K562 (cell line): ENCODE data around the gene DHRS13. TPM values are rescaled to one million over a fixed set of nuclear protein-coding genes. Genes with fewer than 3 reads are reported as not detected.

ENCODE experiments used
- ATAC-seq: fragments of 200-7000 bp; cut with Tn5 transposase; 3 replicates; pipeline ENCODE4 v1.9.1; 2020; ENCODE audit warnings: moderate library complexity
- BruUV-seq: library from RNA; stranded (reverse); fragments of 400-500 nt; replicated peaks from 2 replicates; lab custom pipeline; 2021; lab: Mats Ljungman, UMichigan
- CTCF ChIA-PET: fragments of 300-600 bp; formaldehyde crosslinking; extraction: SDS; loops from one replicate; lab custom pipeline; 2021; ENCODE audit warnings: low intra/inter-chr PET ratio; lab: Yijun Ruan, JAX
- POLR2A ChIA-PET: fragments of 300-600, 350-650 bp; sonication (Branson Sonifier 250); formaldehyde crosslinking; extraction: SDS; loops from one replicate; lab custom pipeline; 2021; ENCODE audit warnings: antibody characterized with exemption, inconsistent platforms; lab: Yijun Ruan, JAX
- DNase-seq, 4 experiments: peaks; one replicate each; pipeline versions ENCODE4 v3.0.0 to v3.0.0-alpha.2; 2011 to 2018; ENCODE audit warnings: low spot score in 3 of 4, mixed read lengths in 3 of 4; ENCODE audit errors: extremely low read depth in 1 of 4
- FAIRE-seq: peaks from 2 replicates; lab custom pipeline; 2011; peaks lifted over from hg19 to GRCh38; lab: Jason Lieb, UNC
- H2AFZ ChIP-seq: 2 replicates; pipeline ENCODE4 v1.6.0; 2011; ENCODE audit warnings: low read depth, low read length, control low read depth, inconsistent platforms
- H3K27ac ChIP-seq: fragments of 200-600 bp; 3 replicates; pipeline ENCODE4 v1.8.0; 2011; ENCODE audit warnings: low read depth, mild to moderate bottlenecking, control low read depth, inconsistent platforms, low read length, moderate library complexity, mixed read lengths; ENCODE audit errors: extremely low read depth
- H3K27me3 ChIP-seq, 2 experiments: fragments of 300-600 bp in 1 of 2; 2 replicates in 1 of 2; 3 replicates in 1 of 2; pipeline versions ENCODE4 v1.6.0 to v1.8.0; 2011; ENCODE audit warnings: inconsistent platforms in 2 of 2, low read length in 2 of 2, mild to moderate bottlenecking in 1 of 2, mixed read lengths in 1 of 2, moderate library complexity in 1 of 2; ENCODE audit not compliant: control insufficient read depth in 2 of 2, insufficient read depth in 2 of 2
- H3K36me3 ChIP-seq: fragments of 300-600 bp; 3 replicates; pipeline ENCODE4 v1.8.0; 2011; ENCODE audit warnings: mild to moderate bottlenecking, low read length, inconsistent platforms; ENCODE audit not compliant: control insufficient read depth, insufficient read depth
- H3K4me1 ChIP-seq, 2 experiments: fragments of 200-600 bp in 1 of 2; replicated peaks in 1 of 2; 2 replicates in 1 of 2; 3 replicates in 1 of 2; pipeline versions ENCODE4 v1.5.1 to v1.8.0; 2011; ENCODE audit warnings: inconsistent platforms in 2 of 2, low read length in 2 of 2, mild to moderate bottlenecking in 1 of 2, mixed read lengths in 1 of 2, moderate library complexity in 1 of 2; ENCODE audit not compliant: control insufficient read depth in 2 of 2, insufficient read depth in 2 of 2
- H3K4me2 ChIP-seq: 2 replicates; pipeline ENCODE4 v1.6.1; 2011; ENCODE audit warnings: low read length, control low read depth, inconsistent platforms, mixed read lengths; ENCODE audit not compliant: insufficient read depth
- H3K4me3 ChIP-seq: fragments of 200-600 bp; sonication (generic), shearing (Covaris generic); 2 replicates; pipeline ENCODE4 v1.5.1; 2016; ENCODE audit warnings: control low read depth, inconsistent platforms
- H3K79me2 ChIP-seq: fragments of 200-600 bp; 3 replicates; pipeline ENCODE4 v1.8.0; 2011; ENCODE audit warnings: low read length, inconsistent platforms; ENCODE audit not compliant: control insufficient read depth, insufficient read depth
- H3K9ac ChIP-seq, 2 experiments: 2 replicates each; pipeline versions ENCODE4 v1.6.0 to v1.6.1; 2011; ENCODE audit warnings: low read depth in 2 of 2, low read length in 2 of 2, control low read depth in 1 of 2, inconsistent platforms in 1 of 2, mild to moderate bottlenecking in 1 of 2, mixed read lengths in 1 of 2; ENCODE audit not compliant: insufficient read depth in 1 of 2
- H3K9me1 ChIP-seq: one replicate; pipeline ENCODE4 v1.6.0; 2011; ENCODE audit warnings: inconsistent platforms, mild to moderate bottlenecking, low read length, moderate library complexity; ENCODE audit not compliant: control insufficient read depth, insufficient read depth
- H3K9me3 ChIP-seq: replicated peaks from 2 replicates; pipeline ENCODE4 v1.5.1; 2011; ENCODE audit warnings: low read depth, low read length, inconsistent platforms; ENCODE audit not compliant: control insufficient read depth, insufficient read depth
- H4K20me1 ChIP-seq: replicated peaks from 2 replicates; pipeline ENCODE4 v1.6.1; 2011; ENCODE audit warnings: low read length, inconsistent platforms, mixed read lengths; ENCODE audit not compliant: control insufficient read depth, insufficient read depth
- BRD4 ChIP-seq: fragments of 200-600 bp; sonication (generic); IDR thresholded peaks from 2 replicates; pipeline ENCODE4 v1.6.1; 2017; ENCODE audit warnings: inconsistent platforms
- DMBX1 ChIP-seq: fragments of 250-450 bp; sonication (Bioruptor Pico); IDR thresholded peaks from 2 replicates; pipeline ENCODE4 v1.8.0; 2022; ENCODE audit warnings: inconsistent platforms, mild to moderate bottlenecking, moderate library complexity, borderline replicate concordance
- KDM4B ChIP-seq, 2 experiments: fragments of 450-650 bp in 1 of 2; sonication (generic) in 1 of 2; IDR thresholded peaks; 2 replicates each; pipeline ENCODE4 v1.6.1; 2016 to 2017; ENCODE audit warnings: borderline replicate concordance in 2 of 2, antibody characterized with exemption in 1 of 2, low read depth in 1 of 2, mild to moderate bottlenecking in 1 of 2
- MAX ChIP-seq: sonication (generic); formaldehyde crosslinking; IDR thresholded peaks from 2 replicates; pipeline ENCODE4 v1.9.0; 2022; ENCODE audit warnings: mild to moderate bottlenecking, missing genetic modification reagents
- MAZ ChIP-seq, 2 experiments: fragments of 450-650 bp in 1 of 2; sonication (generic) in 1 of 2; formaldehyde crosslinking; IDR thresholded peaks in 1 of 2; conservative IDR thresholded peaks in 1 of 2; 2 replicates each; pipeline versions ENCODE4 v1.4.0 to v1.5.0; 2020; ENCODE audit warnings: mild to moderate bottlenecking in 1 of 2, missing genetic modification reagents in 1 of 2
- NCOA6 ChIP-seq: fragments of 450-650 bp; IDR thresholded peaks from 2 replicates; pipeline ENCODE4 v1.6.1; 2017; ENCODE audit warnings: mild to moderate bottlenecking
- NCOR1 ChIP-seq: fragments of 450-650 bp; IDR thresholded peaks from 2 replicates; pipeline ENCODE4 v1.6.1; 2016; ENCODE audit warnings: mild to moderate bottlenecking, moderate library complexity
- PATZ1 ChIP-seq: fragments of 250-450 bp; sonication (Bioruptor Pico); IDR thresholded peaks from 2 replicates; pipeline ENCODE4 v1.5.0; 2020; ENCODE audit warnings: mild to moderate bottlenecking, borderline replicate concordance
- PCBP2 ChIP-seq: fragments of 200-400 bp; formaldehyde crosslinking; IDR thresholded peaks from 2 replicates; pipeline ENCODE4 v1.6.1; 2018; ENCODE audit warnings: low read length, low read depth, mild to moderate bottlenecking, moderate library complexity; ENCODE audit not compliant: poor library complexity, severe bottlenecking
- SIX5 ChIP-seq, 2 experiments: IDR thresholded peaks; 2 replicates each; pipeline ENCODE4 v1.6.1; 2011; ENCODE audit warnings: low read length in 2 of 2, borderline replicate concordance in 1 of 2, low read depth in 1 of 2, mild to moderate bottlenecking in 1 of 2, moderate library complexity in 1 of 2; ENCODE audit not compliant: insufficient read depth in 1 of 2
- SREBF1 ChIP-seq: fragments of 150-350 bp; IDR thresholded peaks from 2 replicates; pipeline ENCODE4 v1.6.1; 2014; ENCODE audit warnings: antibody characterized with exemption, low read depth, low read length, borderline replicate concordance
- SRSF7 ChIP-seq: fragments of 200-400 bp; formaldehyde crosslinking; optimal IDR thresholded peaks from 2 replicates; pipeline ENCODE3; 2017; ENCODE audit warnings: mild to moderate bottlenecking, low read depth, low read length
- ZNF143 ChIP-seq: sonication (generic); formaldehyde crosslinking; IDR thresholded peaks from 2 replicates; pipeline ENCODE4 v1.9.0; 2022; ENCODE audit warnings: mild to moderate bottlenecking, missing genetic modification reagents
- ZNF175 ChIP-seq: fragments of 200-800 bp; sonication (Bioruptor generic); IDR thresholded peaks from 2 replicates; pipeline ENCODE4 v1.6.1; 2016; ENCODE audit warnings: low read depth, mild to moderate bottlenecking, missing genetic modification characterization, missing compliant biosample characterization
- ZNF280B ChIP-seq: fragments of 250-450 bp; sonication (Bioruptor Pico); IDR thresholded peaks from 2 replicates; pipeline ENCODE4 v1.5.1; 2021; ENCODE audit warnings: mild to moderate bottlenecking
- ZNF347 ChIP-seq: fragments of 450-650 bp; formaldehyde crosslinking; IDR thresholded peaks from 2 replicates; pipeline ENCODE4 v1.4.0; 2020; ENCODE audit warnings: low read depth, mild to moderate bottlenecking, moderate library complexity
- ZNF584 ChIP-seq: fragments of 200-800 bp; sonication (Bioruptor generic); IDR thresholded peaks from 2 replicates; pipeline ENCODE4 v1.6.1; 2016; ENCODE audit warnings: low read depth, mild to moderate bottlenecking, missing genetic modification characterization, missing compliant biosample characterization
- ZNF76 ChIP-seq: fragments of 250-450 bp; sonication (Bioruptor Pico); IDR thresholded peaks from 2 replicates; pipeline ENCODE4 v1.4.0; 2020; ENCODE audit warnings: mild to moderate bottlenecking, moderate library complexity, borderline replicate concordance
- WGBS: fragments of 100-300 bp; shearing (Covaris generic); methylation state at CpG from one replicate; pipeline ENCODE4 v1.1.6; 2016; ENCODE audit warnings: low coverage, mixed read lengths; ENCODE audit not compliant: insufficient coverage; ENCODE audit errors: missing lambda C conversion rate; 5-methylcytosine and 5-hydroxymethylcytosine counted together
- in situ Hi-C: fragments of 300-500 bp; cut with MboI; formaldehyde crosslinking; loops from 4 replicates; pipeline ENCODE4 v1.15.0; 2018; ENCODE audit warnings: inconsistent platforms, mixed read lengths
- intact Hi-C: fragments of 100-400 bp; cut with micrococcal nuclease; formaldehyde crosslinking; loops from 2 replicates; pipeline ENCODE4 v1.14.2; 2022
- polyA plus RNA-seq, 8 experiments: library from polyadenylated mRNA; depleted of rRNA in 4 of 8; stranded (reverse) in 5 of 8; unstranded in 3 of 8; fragments of >200 nt; fragmentation: Nextera tagmentation in 2 of 8; fragmentation: Illumina TruSeq in 1 of 8; extraction: Ambion mirVana in 2 of 8; extraction: Trizol in 1 of 8; gene quantifications; 2 replicates each; pipeline versions ENCODE4 v1.2.1 to v1.2.3, GENCODE V29; 2011 to 2014; ENCODE audit warnings: inconsistent platforms in 1 of 8, missing spikeins in 1 of 8
- total RNA-seq, 7 experiments: library from RNA; depleted of rRNA in 6 of 7; stranded (reverse); fragments of >200 nt in 6 of 7; fragmentation: Illumina TruSeq in 2 of 7; extraction: Trizol in 2 of 7; gene quantifications; 2 replicates each; pipeline versions ENCODE4 v1.2.1 to v1.2.3, GENCODE V29; 2011 to 2021; ENCODE audit warnings: low replicate concordance in 1 of 7

DHRS13 gene
- total and polyA plus RNA-seq, 9 of the 15 experiments (the other 6 are each of a cell fraction or from before 2014, with no cell fraction given) = 0.32 to 52.3 (median 34.3) TPM; not detected in 1

GRCh38 chr17:28926786-28927185 is 23.9 kb upstream of the DHRS13 start:
- H4K20me1 ChIP-seq = peaks cover 14% of the 10 kb centered on the region; the same call in 1 of the 2 replicates
- H3K4me1 ChIP-seq = peaks cover 6 to 45% of the 10 kb centered on the region in 2 experiments
- 37% methylated on average over 4 of the region's 4 CpGs for WGBS
- H3K9me1 ChIP-seq = no peaks in the 10 kb centered on the region
- H3K79me2 ChIP-seq = peaks cover 52% of the 10 kb centered on the region
- DNase-seq = peak in 1 of 4 experiments; percentile 35
- H3K9ac ChIP-seq = peak overlapping the region; percentile 8 to 37; a peak in 1 of 4 replicates
- intact Hi-C loops = loop anchor here (5.0 kb wide), 1 partner anchor 329 kb away; the partner anchor contains the start of gene SPAG5
- peaks cover 63% of the 10 kb centered on the region for H3K36me3 ChIP-seq
- POLR2A ChIA-PET = interaction anchor here (0.6 to 2.6 kb wide), 12 partner anchors 9 to 202 kb away, joined by 3 to 25 read pairs (median 4); partner anchors contain the start of gene FLOT2
- in situ Hi-C loops = no loop called here
- CTCF ChIA-PET = no interaction called here
- no peaks in the 10 kb centered on the region for H3K27me3 ChIP-seq
- H3K4me3 ChIP-seq = no peak overlapping the region
- peak; percentile 68 for ATAC-seq
- BruUV-seq = no TSS peak
- no peaks in the 10 kb centered on the region for H3K9me3 ChIP-seq
- FAIRE-seq = no peak
- H2AFZ ChIP-seq = no peak overlapping the region
- H3K4me2 ChIP-seq = peak overlapping the region; percentile 2; the same call in 1 of the 2 replicates
- H3K27ac ChIP-seq = peak overlapping the region; percentile 41; the same call in 2 of the 3 replicates
- TF ChIP-seq NCOA6 (no peak), MAX (CRISPR knock-in tag) (no peak), ZNF76 (CRISPR knock-in tag) (no peak), PCBP2 (no peak), PATZ1 (CRISPR knock-in tag) (no peak), KDM4B (IDR thresholded peaks at IDR 0.05; ENCODE audit: borderline replicate concordance in 2 of 2, low read depth in 1 of 2) (no peak), SREBF1 (no peak), NCOR1 (no peak), SIX5 (IDR thresholded peaks at IDR 0.05; ENCODE audit: borderline replicate concordance in 1 of 2, insufficient read depth in 1 of 2, low read depth in 1 of 2, low read length in 2 of 2) (no peak), ZNF280B (CRISPR knock-in tag) (no peak), ZNF175 (peak; percentile 47; the same call in 1 of the 2 replicates), SRSF7 (no peak), ZNF584 (CRISPR knock-in tag) (0 out of 2 replicates have a peak, but pooled peaks have one; percentile 15), BRD4 (no peak), ZNF347 (CRISPR knock-in tag) (no peak), ZNF143 (no peak), DMBX1 (CRISPR knock-in tag) (peak; percentile 35; the same call in 1 of the 2 replicates), MAZ (CRISPR knock-in tag; conservative IDR thresholded peaks at IDR 0.05 in 1 of 2, IDR thresholded peaks at IDR 0.05 in 1 of 2) (0 out of 4 replicates have a peak, but pooled peaks of 1 of the 2 experiments have one; percentile 40)
